Fibroblast of skin of back (primary cell): Measurements from ENCODE around the gene CERT1. TPM values are rescaled to one million over a fixed set of nuclear protein-coding genes. Genes with fewer than 3 reads are reported as not detected.
A peak's percentile ranks its signal among the peaks of the same experiment; 100 is the strongest.
"Not testable (repeated sequence)": the region's sequence is repeated elsewhere in the genome, so short reads cannot be mapped to it uniquely, and the experiment has no call there.

ENCODE experiments used
- DNase-seq: peaks from one replicate; pipeline ENCODE4 v3.0.0-alpha.2; 2013
- polyA plus RNA-seq, 2 experiments: library from polyadenylated mRNA; unstranded; fragments of 120-200 nt; gene quantifications; one replicate each; pipeline ENCODE4 v1.2.1, GENCODE V29; 2013; ENCODE audit not compliant: insufficient read length in 2 of 2

The CERT1 gene, protein sequence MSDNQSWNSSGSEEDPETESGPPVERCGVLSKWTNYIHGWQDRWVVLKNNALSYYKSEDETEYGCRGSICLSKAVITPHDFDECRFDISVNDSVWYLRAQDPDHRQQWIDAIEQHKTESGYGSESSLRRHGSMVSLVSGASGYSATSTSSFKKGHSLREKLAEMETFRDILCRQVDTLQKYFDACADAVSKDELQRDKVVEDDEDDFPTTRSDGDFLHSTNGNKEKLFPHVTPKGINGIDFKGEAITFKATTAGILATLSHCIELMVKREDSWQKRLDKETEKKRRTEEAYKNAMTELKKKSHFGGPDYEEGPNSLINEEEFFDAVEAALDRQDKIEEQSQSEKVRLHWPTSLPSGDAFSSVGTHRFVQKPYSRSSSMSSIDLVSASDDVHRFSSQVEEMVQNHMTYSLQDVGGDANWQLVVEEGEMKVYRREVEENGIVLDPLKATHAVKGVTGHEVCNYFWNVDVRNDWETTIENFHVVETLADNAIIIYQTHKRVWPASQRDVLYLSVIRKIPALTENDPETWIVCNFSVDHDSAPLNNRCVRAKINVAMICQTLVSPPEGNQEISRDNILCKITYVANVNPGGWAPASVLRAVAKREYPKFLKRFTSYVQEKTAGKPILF
- 16.5 TPM for polyA plus RNA-seq (2013, experiment 1 of 2; ENCODE audit: insufficient read length)
- polyA plus RNA-seq (2013, experiment 2 of 2; ENCODE audit: insufficient read length): 19.9 TPM

DNA sequence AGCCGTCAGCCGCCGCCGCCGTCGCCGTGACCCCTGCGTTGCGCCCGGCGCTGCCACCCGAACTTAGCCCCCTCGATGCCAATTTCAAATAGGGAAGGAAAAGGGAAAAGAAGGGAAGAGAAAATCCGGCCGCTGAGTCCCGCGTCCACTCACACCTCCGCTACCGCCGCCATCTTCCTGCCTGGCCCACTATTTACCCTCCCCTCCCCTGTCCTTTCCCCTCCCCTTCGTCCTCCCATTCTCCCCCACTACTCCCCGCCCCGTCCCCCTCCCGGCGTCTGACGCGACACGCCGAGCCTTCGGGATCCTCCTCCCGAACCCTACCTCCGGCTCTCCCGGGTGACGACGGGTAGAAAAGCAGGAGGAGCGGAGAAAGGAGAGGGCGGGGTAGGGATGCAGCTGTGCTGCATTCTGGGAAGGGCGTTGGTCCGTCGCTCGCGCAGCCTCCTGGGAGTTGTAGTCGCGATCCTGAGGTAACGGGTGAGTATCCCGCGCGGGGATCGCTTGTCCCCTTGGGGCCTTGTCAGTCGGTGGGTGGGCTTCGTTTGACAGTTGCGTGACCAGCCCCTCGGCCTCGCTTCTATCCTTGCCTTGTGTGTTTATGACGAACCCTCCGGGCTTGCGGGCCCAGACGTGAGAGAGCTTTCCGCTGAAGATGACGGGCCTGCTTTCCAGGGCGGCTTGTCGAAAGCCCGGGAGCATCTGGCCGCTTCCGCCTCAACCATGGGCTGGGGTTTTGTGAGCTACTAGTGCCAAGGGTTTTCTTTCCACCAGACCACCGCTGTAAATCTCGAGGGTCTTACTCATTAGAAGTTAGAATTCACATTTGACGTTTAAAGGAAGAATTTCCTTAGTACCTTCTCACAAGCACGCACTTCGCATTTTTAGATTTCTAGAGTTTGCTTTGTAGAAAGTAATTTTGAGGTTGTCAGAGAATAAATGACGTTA, at the start of gene CERT1, which contains the start of gene POLK:
Gene CERT1, minus strand, starts transcription at position 195 of the 948 bp plus-strand sequence. CDS start 422 bp downstream, outside the sequence.
Gene POLK, plus strand, starts transcription at position 457 of the 948 bp plus-strand sequence.
- DNase-seq: peak; percentile 99

DNA sequence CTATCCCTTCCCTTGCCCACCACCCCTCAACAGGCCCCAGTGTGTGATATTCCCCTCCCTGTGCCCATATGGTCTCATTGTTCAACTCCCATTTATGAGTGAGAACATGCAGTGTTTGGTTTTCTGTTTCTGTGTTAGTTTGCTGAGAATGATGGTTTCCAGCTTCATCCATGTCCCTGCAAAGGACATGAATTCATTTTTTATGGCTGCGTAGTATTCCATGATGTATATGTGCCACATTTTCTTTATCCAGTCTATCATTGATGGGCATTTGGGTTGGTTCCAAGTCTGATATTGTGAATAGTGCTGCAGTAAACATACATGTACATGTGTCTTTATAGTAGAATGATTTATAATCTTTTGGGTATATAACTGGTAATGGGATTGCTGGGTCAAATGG, 49.2 kb upstream of the CERT1 start:
- DNase-seq: not testable (repeated sequence)

DNA sequence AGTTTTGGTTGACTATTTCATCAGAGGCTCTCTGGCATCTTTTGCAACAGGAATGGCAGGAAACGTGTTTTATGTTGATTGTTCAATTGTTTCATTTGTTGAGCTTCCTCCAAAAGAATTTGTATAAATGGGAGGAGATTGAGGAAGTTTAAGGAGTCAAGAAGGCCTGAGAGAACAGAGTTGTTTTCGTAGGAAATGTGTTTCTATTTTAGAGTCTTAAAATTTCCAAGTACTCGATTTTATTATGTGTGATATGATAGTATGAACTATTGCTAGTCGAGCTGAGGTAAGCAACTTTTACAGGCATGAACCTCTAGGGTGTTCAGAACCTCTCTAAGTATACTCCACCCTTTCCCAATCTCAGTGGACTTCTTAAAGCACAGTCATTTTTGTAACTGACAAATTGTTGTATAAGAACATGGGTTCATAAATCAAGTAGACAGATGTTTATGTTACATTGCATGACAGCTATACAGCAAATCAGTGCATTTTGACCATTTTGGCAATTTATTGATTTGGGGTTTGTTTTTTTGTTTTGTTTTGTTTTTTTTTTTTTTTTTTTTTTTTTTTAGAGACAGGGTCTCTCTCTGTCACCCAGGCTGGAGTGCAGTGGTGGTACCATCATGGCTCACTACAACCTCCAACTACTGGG, 47.7 kb upstream of the CERT1 start:
- no peak for DNase-seq

DNA sequence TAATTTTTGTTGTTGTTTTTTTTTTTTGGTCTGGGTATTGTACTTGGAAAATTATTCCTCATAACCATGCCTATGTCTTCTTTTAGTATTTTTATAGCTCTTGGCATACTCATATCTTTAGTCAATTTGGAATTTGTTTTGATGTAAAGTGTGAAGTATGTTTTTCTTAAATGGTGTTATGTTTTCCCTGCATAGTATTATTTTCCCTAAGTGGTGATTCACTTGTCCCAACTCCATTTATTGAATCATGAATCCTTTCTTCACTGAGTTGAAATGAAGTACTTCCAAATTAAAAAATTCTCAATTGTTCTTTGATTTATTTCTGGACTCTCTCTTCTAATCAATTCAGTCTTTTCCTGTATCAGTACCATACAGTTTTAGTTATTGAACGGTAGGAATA, 46.8 kb upstream of the CERT1 start:
- DNase-seq: peak; percentile 70

DNA sequence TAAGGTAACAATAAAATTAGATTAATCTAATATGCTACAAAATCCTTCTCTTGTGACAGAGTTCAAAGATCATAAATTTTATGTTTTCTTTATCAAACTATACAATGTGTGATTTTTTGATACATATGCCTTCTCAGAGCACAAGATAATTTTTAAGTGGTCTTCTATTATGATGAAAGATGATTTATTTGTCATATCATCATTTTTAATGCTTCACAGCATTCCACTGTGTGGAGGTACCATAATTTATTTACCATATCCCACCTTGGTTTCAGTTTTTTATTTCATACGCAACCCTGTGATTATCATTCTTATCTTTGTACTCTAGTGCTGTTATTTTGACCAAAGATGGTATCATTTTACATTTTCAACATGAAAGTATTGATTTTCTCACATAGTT, 41.9 kb upstream of the CERT1 start:
- DNase-seq: no peak

DNA sequence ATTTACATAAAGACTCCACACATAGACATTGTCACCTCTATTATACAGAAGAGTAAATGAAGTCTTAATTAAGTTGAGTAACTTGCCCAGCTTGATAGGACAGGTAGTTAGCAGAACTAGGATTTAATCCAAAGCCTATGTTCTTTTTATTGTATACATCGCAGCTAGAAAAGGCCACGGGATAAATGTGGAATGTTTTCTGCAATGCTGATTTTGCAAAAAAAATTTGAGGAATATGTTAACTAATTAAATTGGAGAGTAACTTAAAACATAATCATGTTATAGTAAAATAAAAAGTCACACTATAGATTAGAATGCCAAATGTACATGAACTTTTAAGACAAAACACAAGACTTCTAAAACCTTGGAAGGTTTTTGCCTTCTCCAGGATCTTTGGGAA, 41.3 kb upstream of the CERT1 start:
- DNase-seq: no peak

DNA sequence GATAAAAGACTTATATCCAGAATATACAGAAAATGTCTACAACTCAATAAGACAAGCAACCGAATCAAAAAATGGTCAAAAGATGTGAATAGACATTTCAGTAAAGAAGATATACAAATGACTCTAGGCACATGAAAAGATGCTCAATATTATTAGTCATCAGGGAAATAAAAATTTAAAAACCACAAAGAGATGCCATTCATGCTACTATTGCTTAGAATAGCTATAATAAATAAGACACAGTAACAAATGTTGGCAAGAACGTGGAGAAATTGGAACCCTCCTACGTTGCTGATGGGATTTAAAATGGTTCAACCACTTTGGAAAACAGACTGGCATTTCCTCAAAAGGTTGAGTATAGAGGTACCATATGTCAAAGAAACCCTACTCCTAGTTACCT, 40.0 kb upstream of the CERT1 start:
- peak; percentile 80 for DNase-seq

DNA sequence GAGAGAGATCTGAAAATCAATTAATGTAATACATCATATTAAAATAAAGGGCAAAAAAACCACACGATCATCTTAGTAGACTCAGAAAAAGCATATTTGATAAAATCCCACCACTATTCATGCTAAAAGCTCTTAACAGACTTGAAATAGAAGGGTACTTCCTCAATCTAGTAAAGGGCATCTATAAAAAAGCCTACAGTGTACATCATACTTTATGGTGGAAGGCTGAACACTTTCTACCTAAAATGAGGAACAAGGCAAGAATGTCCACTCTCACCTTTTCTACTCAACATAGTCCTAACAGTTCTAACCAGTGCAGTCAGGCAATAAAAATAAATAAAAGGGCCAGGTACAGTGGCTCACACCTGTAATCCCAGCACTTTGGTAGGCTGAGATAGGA, 39.2 kb upstream of the CERT1 start:
- DNase-seq: no peak

DNA sequence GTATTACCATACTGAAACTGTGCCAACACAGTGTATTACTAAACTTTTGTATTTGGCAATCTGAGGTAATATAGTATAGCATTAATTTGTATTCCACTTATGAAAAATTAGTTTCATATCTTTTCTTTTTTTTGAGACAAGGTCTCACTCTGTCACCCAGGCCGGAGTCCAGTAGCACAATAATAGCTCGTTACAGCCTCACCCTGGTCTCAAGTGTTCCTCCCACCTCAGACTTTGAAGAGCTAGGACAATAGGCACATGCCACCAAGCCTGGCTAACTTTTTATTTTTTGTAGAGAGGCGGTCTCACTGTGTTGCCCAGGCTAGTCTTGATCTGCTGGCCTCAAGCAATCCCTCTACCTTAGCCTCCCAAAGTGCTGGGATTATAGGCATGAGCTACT, 36.4 kb upstream of the CERT1 start:
- DNase-seq: no peak

DNA sequence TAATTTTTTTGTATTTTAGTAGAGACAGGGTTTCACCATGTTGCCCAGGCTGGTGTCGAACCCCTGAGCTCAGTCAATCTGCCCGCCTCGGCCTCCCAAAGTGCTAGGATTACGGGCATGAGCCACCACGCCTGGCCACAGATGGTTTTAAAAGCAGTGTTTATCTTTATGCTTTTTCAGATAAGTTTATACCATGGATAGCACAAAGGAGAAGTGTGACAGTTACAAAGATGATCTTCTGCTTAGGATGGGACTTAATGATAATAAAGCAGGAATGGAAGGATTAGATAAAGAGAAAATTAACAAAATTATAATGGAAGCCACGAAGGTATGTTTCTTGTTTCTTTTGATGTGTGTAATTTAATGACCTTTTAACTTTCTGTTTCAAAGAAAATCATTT, 35.4 kb upstream of the CERT1 start:
- no peak for DNase-seq

DNA sequence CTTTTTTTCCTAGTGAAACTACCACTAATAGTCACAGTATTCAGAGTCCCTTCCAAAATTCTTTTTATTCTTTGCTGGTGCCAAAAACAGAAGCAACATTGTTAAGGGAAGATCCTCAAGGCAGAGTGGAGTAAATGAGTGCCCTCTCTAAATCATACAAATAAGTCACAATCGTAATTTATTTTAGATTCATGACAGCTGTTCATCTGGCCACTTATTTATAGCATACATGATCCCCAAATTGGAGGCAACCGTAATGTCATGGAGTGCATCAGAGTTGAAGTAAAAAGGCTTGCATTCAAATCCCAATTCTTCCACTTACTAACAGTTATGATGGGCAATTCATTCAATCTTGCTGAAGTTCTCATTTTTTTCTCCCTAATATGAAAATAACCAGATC, 33.7 kb upstream of the CERT1 start:
- DNase-seq: no peak

DNA sequence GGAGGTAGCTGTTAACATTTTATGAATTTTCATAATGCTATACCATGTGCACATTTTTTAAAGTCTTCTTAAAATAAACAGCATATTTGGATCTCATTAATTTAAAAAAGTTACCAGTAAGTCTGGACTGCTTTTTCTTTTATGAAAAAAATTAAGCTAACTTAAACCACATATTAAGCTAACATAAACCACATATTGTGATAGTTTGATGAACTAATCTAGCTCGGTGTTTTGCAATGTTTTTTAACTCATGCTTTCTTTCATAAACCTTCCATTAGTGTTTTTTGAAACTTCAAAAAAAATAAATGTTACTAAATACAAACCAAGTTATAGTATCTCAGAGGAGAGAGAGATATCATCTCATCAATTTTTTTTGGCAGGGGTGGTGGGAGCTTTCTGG, 26.8 kb upstream of the CERT1 start:
- DNase-seq: no peak

DNA sequence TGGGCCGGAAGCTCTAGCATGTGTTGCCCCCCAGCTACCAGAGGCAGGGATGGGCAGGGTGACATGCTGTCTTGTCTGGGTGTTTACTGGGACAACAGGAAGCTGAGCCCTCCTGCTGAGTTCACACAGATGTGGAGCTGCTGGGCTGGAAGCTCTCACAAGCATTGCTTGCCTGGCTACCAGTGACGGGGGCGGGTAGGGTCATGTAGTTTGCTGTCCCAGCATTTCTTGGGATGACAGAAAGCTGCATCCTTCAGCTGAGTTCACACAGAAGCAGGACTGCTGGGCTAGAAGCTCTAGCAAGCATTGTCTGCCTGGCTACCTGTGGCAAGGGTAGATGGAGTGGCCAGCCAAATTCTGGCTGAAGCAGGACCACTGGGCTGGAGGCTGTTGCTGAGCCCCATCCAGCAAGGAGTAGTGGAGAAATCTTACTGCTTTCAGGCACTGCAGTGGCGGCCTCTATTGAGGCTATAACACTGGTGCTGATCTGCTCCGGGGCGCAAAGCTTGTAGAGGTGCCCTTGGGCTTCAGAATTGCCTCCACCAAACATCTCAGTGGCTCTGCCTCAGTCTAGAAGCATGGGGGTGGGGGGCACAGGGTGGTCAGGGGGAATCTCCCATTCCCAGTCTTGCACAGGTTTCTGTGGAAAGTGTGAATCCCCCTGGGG, 25.4 kb upstream of the CERT1 start:
- DNase-seq: peak; percentile 26

DNA sequence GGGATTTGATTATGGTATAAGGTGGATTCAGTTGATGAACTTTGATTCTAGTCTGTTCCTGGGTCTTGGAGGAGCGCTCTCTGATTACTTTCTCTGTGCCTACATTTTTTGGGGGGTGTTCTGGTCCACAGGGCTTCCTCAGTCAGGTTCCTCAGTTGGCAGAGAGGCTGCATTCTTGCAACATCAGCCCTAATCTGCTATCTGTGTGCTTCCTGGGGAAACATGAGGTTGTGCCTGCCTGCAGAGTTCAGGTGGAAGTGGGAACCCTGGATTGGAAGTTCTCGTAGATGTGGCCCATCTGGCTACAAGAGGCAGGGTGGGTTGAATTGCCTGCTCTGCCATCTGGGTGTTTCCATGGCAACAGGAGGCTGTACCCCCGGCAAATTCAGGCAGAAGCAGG, 24.7 kb upstream of the CERT1 start:
- DNase-seq: no peak

DNA sequence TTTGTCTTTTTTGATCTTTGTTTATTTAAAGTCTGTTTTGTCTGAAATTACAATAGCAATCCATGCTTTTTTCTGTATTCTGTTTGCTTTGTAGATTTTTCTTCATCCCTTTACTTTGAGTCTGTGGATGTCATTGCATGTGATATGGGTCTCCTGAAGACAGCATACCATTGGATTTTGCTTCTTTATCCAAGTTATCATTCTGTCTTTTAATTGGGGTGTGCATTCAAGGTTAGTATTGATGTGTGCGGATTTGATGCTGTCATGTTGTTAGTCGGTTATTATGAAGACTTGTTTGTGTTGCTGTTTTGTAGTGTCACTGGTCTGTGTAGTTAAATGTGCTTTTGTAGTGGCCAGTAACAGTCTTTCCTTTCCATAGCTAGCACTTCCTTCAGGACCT, 23.3 kb upstream of the CERT1 start:
- no peak for DNase-seq

DNA sequence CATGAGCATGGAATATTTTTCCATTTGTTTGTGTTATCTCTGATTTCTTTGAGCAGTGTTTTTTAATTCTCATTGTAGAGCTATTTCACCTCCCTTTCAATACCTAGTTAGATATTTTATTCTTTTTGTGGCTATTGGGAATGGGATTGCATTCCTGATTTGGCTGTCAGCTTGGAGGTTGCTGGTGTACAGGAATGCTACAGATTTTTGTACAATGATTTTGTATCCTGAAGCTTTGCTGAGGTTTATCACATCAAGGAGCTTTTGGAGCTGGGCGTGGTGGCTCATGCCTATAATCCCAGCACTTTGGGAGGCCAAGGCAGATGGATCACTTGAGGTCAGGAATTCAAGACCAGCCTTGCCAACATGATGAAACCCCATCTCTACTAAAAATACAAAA, 22.3 kb upstream of the CERT1 start:
- DNase-seq: peak; percentile 85

DNA sequence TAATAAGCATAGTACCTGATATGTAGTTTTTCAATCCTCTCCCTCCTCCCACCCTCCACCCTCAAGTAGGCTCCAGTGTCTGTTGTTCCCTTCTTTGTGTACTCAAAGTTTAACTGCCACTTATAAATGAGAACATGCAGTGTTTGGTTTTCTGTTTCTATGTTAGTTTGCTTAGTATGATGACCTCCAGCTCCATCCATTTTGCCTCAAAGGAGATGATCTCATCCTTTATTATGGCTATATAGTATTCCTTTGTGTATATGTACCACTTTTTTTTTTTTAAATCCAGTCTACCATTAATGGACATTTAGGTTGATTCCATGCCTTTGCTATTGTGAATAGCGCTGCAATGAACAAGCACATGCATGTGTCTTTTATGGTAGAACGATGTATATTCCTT, 20.8 kb upstream of the CERT1 start:
- DNase-seq: no peak

DNA sequence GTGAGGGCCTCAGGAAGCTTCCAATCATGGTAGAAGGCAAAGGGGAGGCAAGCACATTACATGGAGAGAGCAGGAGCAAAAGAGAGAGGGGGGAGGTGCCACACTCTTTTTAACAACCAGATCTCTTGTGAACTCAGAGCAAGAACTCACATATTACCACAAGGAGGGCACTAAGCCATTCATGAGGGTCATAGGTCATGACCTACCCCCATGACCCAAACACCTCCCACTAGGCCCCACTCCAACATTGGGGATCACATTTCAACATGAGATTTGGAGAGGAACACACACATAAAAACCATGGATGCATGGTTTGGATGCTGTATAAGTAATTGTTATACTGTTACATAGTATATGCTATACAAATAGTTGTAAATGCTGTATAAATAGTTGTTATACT, 17.8 kb upstream of the CERT1 start:
- DNase-seq: no peak

DNA sequence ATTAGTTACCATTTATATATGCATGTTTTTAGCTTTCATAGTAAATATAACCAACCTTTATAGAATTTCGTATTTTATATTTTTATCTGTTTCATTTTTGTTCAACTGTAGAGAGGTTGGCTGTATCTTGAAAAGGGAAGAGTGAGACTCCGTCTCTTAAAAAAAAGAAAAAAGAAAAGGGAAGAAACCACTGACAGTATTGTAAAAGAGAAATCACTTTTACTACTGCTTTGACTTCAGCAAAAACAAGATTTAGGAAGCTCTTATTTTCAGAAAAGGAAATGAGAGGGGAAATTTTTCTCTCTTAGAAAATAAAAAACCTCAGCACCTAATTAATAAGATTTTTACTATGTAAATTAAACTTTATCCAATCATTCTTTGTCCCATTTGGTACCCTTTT, 14.6 kb upstream of the CERT1 start:
- no peak for DNase-seq

DNA sequence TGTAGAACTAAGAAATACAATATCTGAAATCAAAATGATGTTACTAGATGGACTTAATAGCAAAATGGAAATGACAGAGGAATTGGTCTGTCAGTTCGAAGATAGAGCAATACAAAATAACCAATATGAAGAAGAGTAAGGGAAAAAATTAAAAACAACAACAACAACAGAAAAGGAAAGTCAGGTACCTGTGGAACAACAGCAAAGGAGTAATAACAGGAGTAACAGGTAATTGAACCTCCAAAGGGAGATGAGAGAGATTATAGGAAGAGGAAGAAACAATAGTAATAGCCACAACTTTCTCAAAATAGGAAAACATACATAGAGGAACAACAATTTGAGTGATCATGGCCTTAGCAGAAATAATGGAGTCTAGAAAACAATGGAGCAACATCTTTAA, 13.9 kb upstream of the CERT1 start:
- DNase-seq: no peak

DNA sequence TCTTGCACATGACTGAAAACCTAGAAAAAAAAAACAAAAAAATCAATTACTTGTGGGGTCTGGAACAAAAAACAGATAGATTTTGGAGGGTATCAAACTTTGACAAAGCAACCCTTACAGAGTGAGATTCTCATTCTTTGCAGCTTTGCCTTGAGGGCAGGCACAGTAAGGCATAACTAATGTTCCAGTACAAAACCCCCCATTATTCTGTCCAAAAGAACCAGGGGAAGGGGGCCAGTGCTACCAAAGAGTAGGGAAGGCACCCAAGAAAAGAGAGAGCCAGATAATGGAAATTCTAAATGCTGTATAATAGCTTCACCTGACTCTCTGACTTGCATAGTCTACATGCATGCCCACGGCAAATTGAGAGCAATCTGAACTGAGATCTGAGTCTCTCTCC, 13.2 kb upstream of the CERT1 start:
- no peak for DNase-seq

DNA sequence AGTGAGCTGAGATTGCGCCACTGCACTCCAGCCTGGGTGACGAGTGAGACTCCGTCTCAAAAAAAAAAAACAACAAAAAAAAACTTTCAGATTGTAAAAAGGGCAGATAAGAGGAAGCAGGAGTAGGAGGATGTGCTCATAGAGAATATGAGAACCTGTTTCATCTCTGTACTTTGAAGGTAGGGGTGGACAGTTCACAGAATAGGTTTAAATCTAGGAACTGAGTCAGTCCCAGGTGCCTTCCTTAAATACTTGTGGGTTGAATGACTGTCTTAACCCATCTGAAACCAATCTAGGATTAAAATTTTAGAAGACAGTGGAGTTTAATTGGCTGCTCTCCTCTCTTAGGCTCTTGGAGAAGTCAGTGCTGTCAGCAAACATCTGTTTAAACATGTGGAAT, 12.6 kb upstream of the CERT1 start:
- no peak for DNase-seq
